ENCODE data around the gene STAT5B. TPM values are rescaled to one million over a fixed set of nuclear protein-coding genes. Genes with fewer than 3 reads are reported as not detected.

The STAT5B gene
- total and polyA plus RNA-seq, 2 of the 13 experiments (the other 11 are each of a cell fraction or from before 2014, with no cell fraction given) = 21.0 to 42.8 TPM

- TF ChIP-seq ZNF512 (CRISPR knock-in tag; IDR thresholded peaks at IDR 0.05) (no peak), NFE2L2 (IDR thresholded peaks at IDR 0.05; ENCODE audit: low read length) (no peak), POLR2A (IDR thresholded peaks at IDR 0.05; ENCODE audit: insufficient read depth in 1 of 2, low read depth in 2 of 2, low read length in 2 of 2) (no peak), ZNF569 (CRISPR knock-in tag; IDR thresholded peaks at IDR 0.05; ENCODE audit: borderline replicate concordance) (no peak), CBX5 (CRISPR knock-in tag; IDR thresholded peaks at IDR 0.05; ENCODE audit: borderline replicate concordance) (peak; percentile 84), SCMH1 (CRISPR knock-in tag; IDR thresholded peaks at IDR 0.05; ENCODE audit: borderline replicate concordance) (no peak), KLF15 (CRISPR knock-in tag; IDR thresholded peaks at IDR 0.05; ENCODE audit: borderline replicate concordance) (peak; percentile 84; the same call in 1 of the 2 replicates), ZHX2 (IDR thresholded peaks at IDR 0.05; ENCODE audit: low read depth) (no peak), ZHX2 (CRISPR knock-in tag; IDR thresholded peaks at IDR 0.05; ENCODE audit: borderline replicate concordance) (peak; percentile 95; the same call in 1 of the 2 replicates), NKX3-1 (CRISPR knock-in tag; IDR thresholded peaks at IDR 0.05) (peak; percentile 94), RNF2 (conservative IDR thresholded peaks at IDR 0.05; ENCODE audit: low read depth) (no peak), BRF2 (CRISPR knock-in tag; IDR thresholded peaks at IDR 0.05) (no peak), ZFP36L2 (CRISPR knock-in tag; IDR thresholded peaks at IDR 0.05) (peak; percentile 95), HOXA7 (CRISPR knock-in tag; IDR thresholded peaks at IDR 0.05) (peak; percentile 67; the same call in 1 of the 2 replicates), HMGA1 (CRISPR knock-in tag; conservative IDR thresholded peaks at IDR 0.05) (no peak), DR1 (CRISPR knock-in tag; IDR thresholded peaks at IDR 0.05) (no peak), SRY (CRISPR knock-in tag; IDR thresholded peaks at IDR 0.05) (peak; percentile 84; the same call in 1 of the 2 replicates), ZNF660 (CRISPR knock-in tag; IDR thresholded peaks at IDR 0.05; ENCODE audit: borderline replicate concordance, low read depth) (no peak; the same call in 1 of the 2 replicates)
- TF ChIP-seq, protein P1, sequence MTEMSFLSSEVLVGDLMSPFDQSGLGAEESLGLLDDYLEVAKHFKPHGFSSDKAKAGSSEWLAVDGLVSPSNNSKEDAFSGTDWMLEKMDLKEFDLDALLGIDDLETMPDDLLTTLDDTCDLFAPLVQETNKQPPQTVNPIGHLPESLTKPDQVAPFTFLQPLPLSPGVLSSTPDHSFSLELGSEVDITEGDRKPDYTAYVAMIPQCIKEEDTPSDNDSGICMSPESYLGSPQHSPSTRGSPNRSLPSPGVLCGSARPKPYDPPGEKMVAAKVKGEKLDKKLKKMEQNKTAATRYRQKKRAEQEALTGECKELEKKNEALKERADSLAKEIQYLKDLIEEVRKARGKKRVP (CRISPR knock-in tag; IDR thresholded peaks at IDR 0.05) = no peak
- TF ChIP-seq, protein P2, sequence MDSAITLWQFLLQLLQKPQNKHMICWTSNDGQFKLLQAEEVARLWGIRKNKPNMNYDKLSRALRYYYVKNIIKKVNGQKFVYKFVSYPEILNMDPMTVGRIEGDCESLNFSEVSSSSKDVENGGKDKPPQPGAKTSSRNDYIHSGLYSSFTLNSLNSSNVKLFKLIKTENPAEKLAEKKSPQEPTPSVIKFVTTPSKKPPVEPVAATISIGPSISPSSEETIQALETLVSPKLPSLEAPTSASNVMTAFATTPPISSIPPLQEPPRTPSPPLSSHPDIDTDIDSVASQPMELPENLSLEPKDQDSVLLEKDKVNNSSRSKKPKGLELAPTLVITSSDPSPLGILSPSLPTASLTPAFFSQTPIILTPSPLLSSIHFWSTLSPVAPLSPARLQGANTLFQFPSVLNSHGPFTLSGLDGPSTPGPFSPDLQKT (CRISPR knock-in tag; IDR thresholded peaks at IDR 0.05; ENCODE audit: borderline replicate concordance) = peak; percentile 38; the same call in 1 of the 2 replicates
Measured at GRCh38 chr17:42179911-42180410, 96.2 kb downstream of the STAT5B start (continued).
